ENCODE measurements around the gene ZFHX3.

ZFHX3 gene

DNA sequence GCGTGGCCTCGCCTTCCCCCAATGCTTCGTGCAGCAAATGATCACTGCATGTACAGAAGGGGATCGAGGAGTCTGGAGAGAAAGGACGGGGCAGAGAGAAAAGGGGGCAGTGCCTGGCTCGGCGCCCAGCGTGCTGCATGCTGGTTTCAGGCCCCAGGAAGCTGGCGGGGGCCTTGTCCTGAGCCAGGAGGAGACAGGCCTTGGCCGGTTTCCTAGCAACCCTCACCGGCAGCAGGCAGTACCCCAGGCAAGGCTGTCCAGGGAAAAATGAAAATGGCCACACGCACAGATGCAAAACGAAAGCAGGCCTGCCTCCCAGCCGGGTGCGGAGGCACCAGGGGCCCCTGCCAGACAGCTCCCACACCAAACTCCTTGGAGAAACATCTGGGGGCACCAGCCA is 126.3 kb downstream of the ZFHX3 start:
- DNase-seq (ENCODE audit: low read depth): no peak
- H3K4me3 ChIP-seq (ENCODE audit: low read length): peak overlapping the region; percentile 25
- no peak for TF ChIP-seq CTCF (conservative IDR thresholded peaks at IDR 0.05; ENCODE audit: low read depth, low read length)

- DNase-seq (ENCODE audit: low read depth): no peak
- TF ChIP-seq CTCF (conservative IDR thresholded peaks at IDR 0.05; ENCODE audit: low read depth, low read length): no peak
- H3K4me3 ChIP-seq (ENCODE audit: low read length): no peak overlapping the region
Measured at GRCh38 chr16:72921106-72921505, 126.8 kb downstream of the ZFHX3 start.

DNA sequence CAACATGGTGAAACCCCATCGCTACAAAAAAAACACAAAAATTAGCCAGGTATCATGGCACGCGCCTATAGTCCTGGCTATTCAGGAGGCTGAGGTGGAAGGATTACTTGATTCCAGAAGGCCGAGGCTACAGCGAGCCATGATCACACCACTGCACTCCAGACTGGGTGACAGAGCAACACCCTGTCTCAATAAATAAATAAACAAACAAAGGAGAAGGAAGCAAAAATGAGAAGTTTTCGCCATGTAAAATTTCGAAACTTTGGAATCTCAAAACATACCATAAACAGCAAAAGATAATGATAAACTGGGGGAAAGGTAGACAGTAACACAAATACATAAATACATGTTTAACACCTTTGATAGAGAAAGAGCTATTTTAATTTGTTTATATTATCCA is 130.9 kb downstream of the ZFHX3 start:
- DNase-seq (ENCODE audit: low read depth): no peak
- H3K4me3 ChIP-seq (ENCODE audit: low read length): no peak overlapping the region
- TF ChIP-seq CTCF (conservative IDR thresholded peaks at IDR 0.05; ENCODE audit: low read depth, low read length): no peak

DNA sequence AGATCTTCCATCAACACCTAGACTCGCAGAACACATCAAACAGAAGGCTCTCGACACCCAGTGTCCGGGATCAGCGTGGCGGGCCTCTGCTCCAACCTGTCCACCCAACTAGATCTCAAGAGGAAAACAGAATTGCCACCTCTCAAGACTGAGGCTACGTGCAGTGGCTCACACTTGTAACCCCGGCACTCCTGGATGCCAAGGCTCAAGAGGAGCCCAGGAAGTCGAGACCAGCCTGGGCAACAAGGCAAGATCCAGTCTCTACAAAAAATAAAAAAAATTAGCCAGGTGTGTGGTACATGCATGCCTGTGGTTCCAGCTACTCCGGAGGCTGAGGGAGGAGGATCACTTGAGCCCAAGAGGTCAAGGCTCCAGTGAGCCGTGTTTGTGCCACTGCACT is 132.6 kb downstream of the ZFHX3 start:
- DNase-seq (ENCODE audit: low read depth): no peak
- no peak for TF ChIP-seq CTCF (conservative IDR thresholded peaks at IDR 0.05; ENCODE audit: low read depth, low read length)
- no peak overlapping the region for H3K4me3 ChIP-seq (ENCODE audit: low read length)

- TF ChIP-seq CTCF (conservative IDR thresholded peaks at IDR 0.05; ENCODE audit: low read depth, low read length): no peak
- no peak overlapping the region for H3K4me3 ChIP-seq (ENCODE audit: low read length)
- DNase-seq (ENCODE audit: low read depth): no peak
Measured at GRCh38 chr16:72913551-72913950, 134.4 kb downstream of the ZFHX3 start.

- TF ChIP-seq CTCF (conservative IDR thresholded peaks at IDR 0.05; ENCODE audit: low read depth, low read length): no peak
- no peak overlapping the region for H3K4me3 ChIP-seq (ENCODE audit: low read length)
- no peak for DNase-seq (ENCODE audit: low read depth)
Measured at GRCh38 chr16:72911971-72912370, 136.0 kb downstream of the ZFHX3 start.

DNA sequence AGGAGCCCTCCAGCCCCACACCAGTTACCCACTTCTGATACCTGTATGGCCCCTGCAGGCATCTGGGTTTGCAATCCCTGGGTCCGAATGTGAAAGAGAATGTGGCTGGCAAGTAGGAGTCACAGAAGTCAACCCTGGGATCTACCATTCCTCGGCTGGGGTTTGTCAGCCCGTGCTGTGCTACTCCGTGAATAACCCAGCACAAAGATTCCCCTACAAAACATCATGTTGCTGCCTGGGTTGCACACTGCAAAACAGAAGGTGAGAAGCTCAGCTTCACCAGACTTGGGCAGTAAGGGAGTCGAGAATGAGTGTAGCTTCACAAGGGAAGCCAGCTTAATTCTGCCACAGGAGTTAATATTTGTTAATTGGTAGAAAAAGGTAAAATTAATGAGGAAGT is 137.1 kb downstream of the ZFHX3 start:
- DNase-seq (ENCODE audit: low read depth): no peak
- TF ChIP-seq CTCF (conservative IDR thresholded peaks at IDR 0.05; ENCODE audit: low read depth, low read length): no peak
- no peak overlapping the region for H3K4me3 ChIP-seq (ENCODE audit: low read length)
